Trophoblast cell (in vitro differentiated cells and primary cell): Measurements from ENCODE around the gene HTR3C.
"Not testable (repeated sequence)": the region's sequence is repeated elsewhere in the genome, so short reads cannot be mapped to it uniquely, and the experiment has no call there.

ENCODE experiments used
- DNase-seq, 2 donors: peaks; one replicate each; pipeline ENCODE4 v3.0.0-alpha.2; 2016
- H2AFZ ChIP-seq: 2 replicates; pipeline ENCODE4 v1.6.1; 2013; ENCODE audit warnings: low read length, moderate library complexity, mild to moderate bottlenecking; ENCODE audit not compliant: insufficient read depth, poor library complexity
- H2AK5ac ChIP-seq: 2 replicates; pipeline ENCODE4 v1.6.1; 2013; ENCODE audit warnings: mild to moderate bottlenecking, low read length
- H2BK120ac ChIP-seq: 2 replicates; pipeline ENCODE4 v1.6.1; 2013; ENCODE audit warnings: low read length, mild to moderate bottlenecking, moderate library complexity; ENCODE audit not compliant: insufficient read depth, poor library complexity
- H2BK12ac ChIP-seq: 2 replicates; pipeline ENCODE4 v1.6.1; 2013; ENCODE audit warnings: mild to moderate bottlenecking, low read length, moderate library complexity
- H2BK5ac ChIP-seq: 2 replicates; pipeline ENCODE4 v1.6.1; 2013; ENCODE audit warnings: low read length, low read depth, moderate library complexity, mild to moderate bottlenecking; ENCODE audit not compliant: poor library complexity
- H3K14ac ChIP-seq: 2 replicates; pipeline ENCODE4 v1.6.1; 2013; ENCODE audit warnings: mild to moderate bottlenecking, low read length
- H3K18ac ChIP-seq: 2 replicates; pipeline ENCODE4 v1.6.1; 2013; ENCODE audit warnings: mild to moderate bottlenecking, low read length
- H3K23ac ChIP-seq: 2 replicates; pipeline ENCODE4 v1.6.1; 2013; ENCODE audit warnings: low read length
- H3K27ac ChIP-seq: 2 replicates; pipeline ENCODE4 v1.5.1; 2013; ENCODE audit warnings: low read depth, mild to moderate bottlenecking, inconsistent platforms, low read length, moderate library complexity
- H3K27me3 ChIP-seq: 2 replicates; pipeline ENCODE4 v1.6.1; 2013; ENCODE audit warnings: inconsistent platforms, mild to moderate bottlenecking, low read length, moderate library complexity; ENCODE audit not compliant: insufficient read depth
- H3K36me3 ChIP-seq, 2 experiments: 1 replicate in 1 of 2; 2 replicates in 1 of 2; pipeline ENCODE4 v1.6.1; 2013; ENCODE audit warnings: low read length in 2 of 2, mild to moderate bottlenecking in 2 of 2, moderate library complexity in 1 of 2; ENCODE audit not compliant: insufficient read depth in 2 of 2, control insufficient read depth in 1 of 2
- H3K4ac ChIP-seq: 2 replicates; pipeline ENCODE4 v1.6.1; 2013; ENCODE audit warnings: low read depth, mild to moderate bottlenecking, low read length, moderate library complexity
- H3K4me1 ChIP-seq, 2 experiments: 1 replicate in 1 of 2; 2 replicates in 1 of 2; pipeline ENCODE4 v1.6.1; 2013; ENCODE audit warnings: low read length in 2 of 2, mild to moderate bottlenecking in 2 of 2, moderate library complexity in 1 of 2; ENCODE audit not compliant: insufficient read depth in 2 of 2, control insufficient read depth in 1 of 2
- H3K4me2 ChIP-seq: 2 replicates; pipeline ENCODE4 v1.6.1; 2013; ENCODE audit warnings: inconsistent platforms, mild to moderate bottlenecking, low read length, moderate library complexity
- H3K4me3 ChIP-seq: 2 replicates; pipeline ENCODE4 v1.5.1; 2013; ENCODE audit warnings: mild to moderate bottlenecking, low read depth, low read length, inconsistent platforms
- H3K79me1 ChIP-seq: one replicate; pipeline ENCODE4 v1.6.1; 2013; ENCODE audit warnings: low read length
- H3K79me2 ChIP-seq: 2 replicates; pipeline ENCODE4 v1.6.1; 2013; ENCODE audit warnings: low read length, mild to moderate bottlenecking; ENCODE audit not compliant: control insufficient read depth, insufficient read depth, poor library complexity
- H3K9ac ChIP-seq: 2 replicates; pipeline ENCODE4 v1.6.1; 2013; ENCODE audit warnings: mild to moderate bottlenecking, low read length
- H3K9me3 ChIP-seq: 2 replicates; pipeline ENCODE4 v1.6.1; 2013; ENCODE audit warnings: low read depth, mild to moderate bottlenecking, control low read depth, inconsistent platforms, low read length; ENCODE audit not compliant: insufficient read depth
- H4K12ac ChIP-seq: 2 replicates; pipeline ENCODE4 v1.6.1; 2013; ENCODE audit warnings: low read depth, mild to moderate bottlenecking, low read length, moderate library complexity
- H4K8ac ChIP-seq: 2 replicates; pipeline ENCODE4 v1.6.1; 2013; ENCODE audit warnings: low read depth, mild to moderate bottlenecking, low read length, moderate library complexity
- H4K91ac ChIP-seq: one replicate; pipeline ENCODE4 v1.6.1; 2013; ENCODE audit warnings: low read depth, mild to moderate bottlenecking, low read length, moderate library complexity
- WGBS: extraction: QIAGEN DNeasy Blood & Tissue Kit; methylation state at CpG from one replicate; pipeline ENCODE4 v1.1.7; 2013; ENCODE audit warnings: missing lambda C conversion rate; ENCODE audit not compliant: insufficient read length, insufficient coverage; ENCODE audit errors: extremely low coverage; 5-methylcytosine and 5-hydroxymethylcytosine counted together

Gene HTR3C

GRCh38 chr3:184071142-184071541 lies 18.3 kb downstream of the HTR3C start:
- not testable (repeated sequence) for H3K79me1 ChIP-seq, H4K12ac ChIP-seq, H2BK12ac ChIP-seq, H4K91ac ChIP-seq, H3K14ac ChIP-seq, H2BK5ac ChIP-seq, H3K4me3 ChIP-seq, H3K36me3 ChIP-seq, H3K4me1 ChIP-seq, H4K8ac ChIP-seq, H2AK5ac ChIP-seq, H3K27ac ChIP-seq, H3K27me3 ChIP-seq, H3K79me2 ChIP-seq, H3K4ac ChIP-seq, H3K23ac ChIP-seq, H2BK120ac ChIP-seq, H3K18ac ChIP-seq, H3K4me2 ChIP-seq, H2AFZ ChIP-seq, H3K9me3 ChIP-seq, DNase-seq, H3K9ac ChIP-seq
- WGBS: no CpG with 5 or more reads among the region's 7 CpGs

GRCh38 chr3:184073621-184074020 lies 20.8 kb downstream of the HTR3C start:
- no CpG with 5 or more reads among the region's 4 CpGs for WGBS
- no peak overlapping the region for H2BK12ac ChIP-seq
- H4K8ac ChIP-seq: no peak overlapping the region
- H3K14ac ChIP-seq: no peak overlapping the region
- H3K79me2 ChIP-seq: no peaks in the 10 kb centered on the region
- H3K4ac ChIP-seq: no peak overlapping the region
- no peak overlapping the region for H3K18ac ChIP-seq
- H3K4me2 ChIP-seq: no peak overlapping the region
- H3K4me1 ChIP-seq: peaks cover 2 to 6% of the 10 kb centered on the region in 2 experiments
- H3K9ac ChIP-seq: no peak overlapping the region
- no peak overlapping the region for H4K91ac ChIP-seq
- no peak overlapping the region for H3K23ac ChIP-seq
- no peak overlapping the region for H2BK5ac ChIP-seq
- H2AFZ ChIP-seq: no peak overlapping the region
- H3K27me3 ChIP-seq: no peaks in the 10 kb centered on the region
- DNase-seq: peak in 1 of 2 donors; percentile 27
- H3K27ac ChIP-seq: no peak overlapping the region
- no peak overlapping the region for H2BK120ac ChIP-seq
- no peaks in the 10 kb centered on the region for H3K9me3 ChIP-seq
- H3K79me1 ChIP-seq: no peaks in the 10 kb centered on the region
- no peak overlapping the region for H4K12ac ChIP-seq
- no peak overlapping the region for H3K4me3 ChIP-seq
- H2AK5ac ChIP-seq: no peak overlapping the region
- no peaks in the 10 kb centered on the region for H3K36me3 ChIP-seq

GRCh38 chr3:184075901-184076300 lies 23.1 kb downstream of the HTR3C start:
- H3K18ac ChIP-seq: no peak overlapping the region
- WGBS: no CpG with 5 or more reads among the region's 6 CpGs
- no peak overlapping the region for H2BK5ac ChIP-seq
- H3K4me2 ChIP-seq: no peak overlapping the region
- DNase-seq: peak; percentile 58 to 79
- H3K4ac ChIP-seq: no peak overlapping the region
- H3K27ac ChIP-seq: no peak overlapping the region
- no peak overlapping the region for H4K8ac ChIP-seq
- no peak overlapping the region for H2AK5ac ChIP-seq
- no peak overlapping the region for H3K4me3 ChIP-seq
- no peak overlapping the region for H4K12ac ChIP-seq
- H2AFZ ChIP-seq: no peak overlapping the region
- H3K23ac ChIP-seq: no peak overlapping the region
- H3K9ac ChIP-seq: no peak overlapping the region
- H3K79me2 ChIP-seq: no peaks in the 10 kb centered on the region
- H3K36me3 ChIP-seq: no peaks in the 10 kb centered on the region
- H2BK120ac ChIP-seq: no peak overlapping the region
- no peaks in the 10 kb centered on the region for H3K27me3 ChIP-seq
- H3K4me1 ChIP-seq: peaks cover 2 to 6% of the 10 kb centered on the region in 2 experiments
- H3K9me3 ChIP-seq: no peaks in the 10 kb centered on the region
- no peak overlapping the region for H2BK12ac ChIP-seq
- H3K14ac ChIP-seq: no peak overlapping the region
- no peaks in the 10 kb centered on the region for H3K79me1 ChIP-seq
- H4K91ac ChIP-seq: no peak overlapping the region

- no peak overlapping the region for H3K23ac ChIP-seq
- H3K9me3 ChIP-seq: peaks cover 2% of the 10 kb centered on the region
- no peak overlapping the region for H3K4me3 ChIP-seq
- H3K27ac ChIP-seq: no peak overlapping the region
- peaks cover 2 to 6% of the 10 kb centered on the region in 2 experiments for H3K4me1 ChIP-seq
- H2AK5ac ChIP-seq: no peak overlapping the region
- no peak overlapping the region for H4K91ac ChIP-seq
- H4K8ac ChIP-seq: no peak overlapping the region
- no peaks in the 10 kb centered on the region for H3K79me1 ChIP-seq
- DNase-seq: peak; percentile 50 to 58
- H2AFZ ChIP-seq: no peak overlapping the region
- H2BK5ac ChIP-seq: no peak overlapping the region
- no peak overlapping the region for H4K12ac ChIP-seq
- no peak overlapping the region for H2BK120ac ChIP-seq
- no peaks in the 10 kb centered on the region for H3K27me3 ChIP-seq
- no peak overlapping the region for H3K4me2 ChIP-seq
- H3K14ac ChIP-seq: no peak overlapping the region
- WGBS: no CpG with 5 or more reads among the region's 5 CpGs
- no peak overlapping the region for H2BK12ac ChIP-seq
- no peak overlapping the region for H3K9ac ChIP-seq
- H3K79me2 ChIP-seq: no peaks in the 10 kb centered on the region
- no peak overlapping the region for H3K18ac ChIP-seq
- H3K4ac ChIP-seq: no peak overlapping the region
- H3K36me3 ChIP-seq: no peaks in the 10 kb centered on the region
Observed at GRCh38 chr3:184077881-184078280, 25.0 kb downstream of the HTR3C start.
